Duodenal mucosa (tissue), 2 donors: ENCODE results near the gene PON3.
"Not testable (repeated sequence)": the region's sequence is repeated elsewhere in the genome, so short reads cannot be mapped to it uniquely, and the experiment has no call there.

Experiments used
- H3K27ac ChIP-seq: one replicate; pipeline ENCODE4 v1.7.0; 2013; ENCODE audit warnings: low read depth, low read length
- H3K27me3 ChIP-seq, 2 donors: one replicate each; pipeline ENCODE4 v1.7.0; 2013; ENCODE audit warnings: low read length in 2 of 2, control low read depth in 1 of 2; ENCODE audit not compliant: insufficient read depth in 2 of 2, control insufficient read depth in 1 of 2
- H3K36me3 ChIP-seq, 2 donors: one replicate each; pipeline ENCODE4 v1.7.0; 2013; ENCODE audit warnings: low read length in 2 of 2, control low read depth in 1 of 2; ENCODE audit not compliant: insufficient read depth in 2 of 2, control insufficient read depth in 1 of 2
- H3K4me1 ChIP-seq, 2 donors: one replicate each; pipeline ENCODE4 v1.7.0; 2013; ENCODE audit warnings: low read length in 2 of 2, control low read depth in 1 of 2; ENCODE audit not compliant: insufficient read depth in 2 of 2, control insufficient read depth in 1 of 2
- H3K4me3 ChIP-seq, 2 donors: one replicate each; pipeline ENCODE4 v1.7.0; 2013; ENCODE audit warnings: low read length in 2 of 2, low read depth in 1 of 2
- H3K9ac ChIP-seq, 2 donors: one replicate each; pipeline ENCODE4 v1.7.0; 2013; ENCODE audit warnings: low read length in 2 of 2, low read depth in 1 of 2
- H3K9me3 ChIP-seq, 2 donors: one replicate each; pipeline ENCODE4 v1.7.0; 2013; ENCODE audit warnings: low read length in 2 of 2, control low read depth in 1 of 2; ENCODE audit not compliant: control insufficient read depth in 1 of 2

Gene PON3

DNA sequence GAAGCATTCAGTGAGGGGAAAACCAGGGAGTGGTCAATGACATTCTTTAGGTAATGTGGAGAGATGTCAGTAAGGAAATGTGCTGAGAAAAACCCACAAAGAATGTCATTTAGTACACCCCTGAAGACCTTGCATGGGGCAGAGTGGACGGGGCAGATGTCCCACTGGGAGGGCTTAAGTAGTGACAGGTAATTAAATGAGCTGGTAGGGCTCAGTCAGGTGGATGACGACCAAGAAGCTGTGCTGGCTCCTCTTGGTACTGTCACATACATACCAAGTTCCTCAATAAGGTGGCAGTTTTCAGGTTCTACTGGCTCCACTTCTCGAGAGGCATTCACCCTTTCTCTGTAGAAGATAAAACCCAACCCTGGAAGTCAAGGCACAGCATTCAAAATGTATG is 1.8 kb downstream of the PON3 start:
- Histone ChIP-seq H3K4me1 (peaks cover 3 to 4% of the 10 kb centered on the region in 2 donors), H3K9me3 (no peaks in the 10 kb centered on the region), H3K27ac (no peak overlapping the region), H3K4me3 (no peak overlapping the region), H3K36me3 (no peaks in the 10 kb centered on the region), H3K9ac (no peak overlapping the region), H3K27me3 (no peaks in the 10 kb centered on the region)

DNA sequence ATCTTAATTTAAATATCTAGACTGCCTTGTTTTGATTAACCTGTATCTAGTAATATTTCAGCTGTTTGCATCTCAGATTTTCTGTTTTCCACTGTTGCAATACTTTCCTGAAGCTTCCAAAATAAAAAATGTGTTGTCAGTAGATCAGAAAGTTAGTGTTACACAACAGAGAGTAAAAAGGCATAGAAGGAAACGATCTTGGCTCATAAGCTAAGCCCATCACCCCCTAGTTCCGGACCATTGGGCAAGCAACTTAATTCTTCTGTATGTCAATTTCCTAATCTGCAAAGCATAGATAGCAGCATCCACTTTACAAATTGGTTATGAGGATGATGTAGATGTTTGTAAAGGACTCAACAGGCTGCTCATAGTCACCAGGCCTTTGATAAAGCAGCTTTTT is 4.4 kb downstream of the PON3 start:
- no peaks in the 10 kb centered on the region for H3K9me3 ChIP-seq
- no peak overlapping the region for H3K4me3 ChIP-seq
- no peak overlapping the region for H3K27ac ChIP-seq
- no peaks in the 10 kb centered on the region for H3K27me3 ChIP-seq
- no peaks in the 10 kb centered on the region for H3K36me3 ChIP-seq
- H3K9ac ChIP-seq: no peak overlapping the region
- peaks cover 0 to 2% of the 10 kb centered on the region in 2 donors for H3K4me1 ChIP-seq

DNA sequence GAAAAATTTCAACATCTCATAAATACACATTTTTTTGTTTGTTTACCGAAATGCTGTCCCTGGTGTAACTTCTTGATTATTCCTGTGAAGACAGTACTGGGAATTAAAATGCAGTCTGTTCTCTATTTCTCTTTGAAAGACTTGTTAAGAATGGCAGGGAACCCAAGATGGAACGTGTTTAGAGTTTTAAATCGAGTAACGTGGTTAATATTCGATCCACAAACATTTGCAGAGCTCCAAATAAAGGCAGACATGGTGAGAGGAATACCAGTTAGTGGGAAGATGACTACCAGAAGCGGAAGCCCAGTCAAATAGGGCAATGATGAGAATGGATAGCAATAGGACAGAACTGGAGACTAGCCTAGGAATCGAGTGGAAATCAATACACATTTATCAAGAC is 6.7 kb downstream of the PON3 start:
- no peak overlapping the region for H3K4me3 ChIP-seq
- H3K36me3 ChIP-seq: no peaks in the 10 kb centered on the region
- no peak overlapping the region for H3K9ac ChIP-seq
- H3K27ac ChIP-seq: no peak overlapping the region
- no peaks in the 10 kb centered on the region for H3K4me1 ChIP-seq
- no peaks in the 10 kb centered on the region for H3K27me3 ChIP-seq
- H3K9me3 ChIP-seq: no peaks in the 10 kb centered on the region

DNA sequence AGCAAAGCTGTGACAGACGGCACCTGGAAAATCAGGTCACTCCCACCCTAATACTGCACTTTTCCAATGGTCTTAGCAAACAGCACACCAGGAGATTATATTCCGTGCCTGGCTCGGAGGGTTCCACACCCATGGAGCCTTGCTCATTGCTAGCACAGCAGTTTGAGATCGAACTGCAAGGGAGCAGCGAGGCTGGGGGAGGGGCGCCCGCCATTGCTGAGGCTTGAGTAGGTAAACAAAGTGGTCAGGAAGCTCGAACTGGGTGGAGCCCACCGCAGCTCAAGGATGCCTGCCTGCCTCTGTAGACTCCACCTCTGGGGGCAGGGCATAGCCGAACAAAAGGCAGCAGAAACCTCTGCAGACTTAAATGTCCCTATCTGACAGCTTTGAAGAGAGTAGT is 16.7 kb downstream of the PON3 start:
- H3K27ac ChIP-seq, H3K9me3 ChIP-seq, H3K4me3 ChIP-seq, H3K9ac ChIP-seq, H3K36me3 ChIP-seq, H3K27me3 ChIP-seq, H3K4me1 ChIP-seq: not testable (repeated sequence)

DNA sequence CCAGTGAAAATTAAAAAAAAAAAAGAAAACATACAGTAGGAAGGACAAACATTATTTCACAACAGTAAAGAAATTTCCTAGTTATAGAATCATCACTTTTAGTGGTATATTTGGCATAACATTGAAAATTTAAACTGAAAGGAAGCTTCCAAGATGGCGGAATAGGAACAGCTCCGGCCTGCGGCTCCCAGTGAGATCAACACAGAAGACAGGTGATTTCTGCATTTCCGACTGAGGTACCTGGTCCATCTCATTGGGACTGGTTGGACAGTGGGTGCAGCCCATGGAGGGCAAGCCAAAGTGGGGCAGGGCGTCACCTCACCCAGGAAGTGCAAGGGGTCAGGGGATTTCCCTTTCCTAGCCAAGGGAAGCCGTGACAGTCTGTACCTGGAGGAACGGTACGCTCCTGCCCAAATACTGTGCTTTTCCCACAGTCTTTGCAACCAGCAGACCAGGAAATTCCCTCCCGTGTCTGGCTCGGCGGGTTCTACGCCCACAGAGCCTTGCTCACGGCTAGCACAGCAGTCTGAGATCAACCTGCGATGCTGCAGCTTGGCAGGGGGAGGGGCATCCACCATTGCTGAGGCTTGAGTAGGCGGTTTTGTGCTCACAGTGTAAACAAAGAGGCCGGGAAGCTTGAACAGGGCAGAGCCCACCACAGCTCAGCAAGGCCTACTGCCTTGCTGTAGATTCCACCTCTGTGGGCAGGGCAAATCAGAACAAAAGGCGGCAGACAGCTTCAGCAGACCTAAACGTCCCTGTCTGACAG is 19.4 kb downstream of the PON3 start:
- Histone ChIP-seq H3K4me1 (no peaks in the 10 kb centered on the region), H3K4me3 (no peak overlapping the region), H3K27ac (no peak overlapping the region), H3K9me3 (no peaks in the 10 kb centered on the region), H3K27me3 (no peaks in the 10 kb centered on the region), H3K36me3 (no peaks in the 10 kb centered on the region), H3K9ac (no peak overlapping the region)

DNA sequence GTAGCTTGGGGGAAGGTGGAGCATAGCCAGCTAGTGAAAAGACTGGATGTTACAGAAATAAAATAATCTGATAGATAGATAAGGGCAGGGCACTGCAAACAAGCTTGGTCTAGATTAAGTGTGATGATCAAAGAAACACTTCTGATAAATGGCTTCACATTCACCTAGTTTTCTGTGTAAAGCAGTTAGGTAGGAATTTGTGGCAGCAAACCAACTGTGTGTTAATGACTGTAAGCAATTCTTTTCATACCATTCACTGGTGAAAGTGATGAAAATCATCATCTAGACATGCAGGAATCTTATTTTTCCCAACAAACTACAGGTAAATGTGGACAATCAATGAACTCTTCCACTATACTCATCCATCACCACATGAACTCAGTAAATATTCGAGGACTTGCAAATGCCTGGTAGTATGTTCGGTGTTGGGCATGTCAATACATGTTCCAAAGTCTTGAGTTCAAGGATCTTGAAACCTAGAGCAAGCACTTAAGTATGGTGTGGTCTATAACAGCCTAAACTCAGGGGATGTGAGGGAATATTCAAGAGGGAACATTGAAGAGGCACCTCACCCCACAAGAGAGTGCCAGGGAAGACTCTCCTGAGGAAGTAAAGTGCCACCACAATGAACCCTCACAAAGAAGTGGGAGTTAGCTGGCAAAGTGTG is 20.5 kb downstream of the PON3 start:
- Histone ChIP-seq H3K36me3 (no peaks in the 10 kb centered on the region), H3K4me3 (no peak overlapping the region), H3K4me1 (no peaks in the 10 kb centered on the region), H3K9me3 (no peaks in the 10 kb centered on the region), H3K27me3 (no peaks in the 10 kb centered on the region), H3K9ac (no peak overlapping the region), H3K27ac (no peak overlapping the region)

DNA sequence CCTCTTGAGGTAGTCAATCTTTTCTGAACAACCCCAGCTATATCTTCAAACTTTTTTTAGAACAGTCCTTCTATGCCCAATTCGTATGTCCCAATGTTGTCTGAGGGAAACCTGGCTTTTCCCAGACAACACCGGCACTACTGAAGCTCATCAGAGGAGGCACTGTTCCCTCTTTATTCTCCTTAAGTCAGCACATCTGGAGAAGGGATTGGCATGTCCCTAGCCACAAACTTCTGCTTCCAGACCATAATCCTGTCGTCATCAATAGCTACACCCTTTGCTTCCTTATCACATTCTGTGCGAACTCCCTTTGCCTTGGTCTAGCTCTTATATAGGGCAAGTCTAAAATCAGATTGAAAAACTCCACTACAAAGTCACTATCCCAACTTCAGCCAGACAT is 22.9 kb downstream of the PON3 start:
- no peaks in the 10 kb centered on the region for H3K9me3 ChIP-seq

DNA sequence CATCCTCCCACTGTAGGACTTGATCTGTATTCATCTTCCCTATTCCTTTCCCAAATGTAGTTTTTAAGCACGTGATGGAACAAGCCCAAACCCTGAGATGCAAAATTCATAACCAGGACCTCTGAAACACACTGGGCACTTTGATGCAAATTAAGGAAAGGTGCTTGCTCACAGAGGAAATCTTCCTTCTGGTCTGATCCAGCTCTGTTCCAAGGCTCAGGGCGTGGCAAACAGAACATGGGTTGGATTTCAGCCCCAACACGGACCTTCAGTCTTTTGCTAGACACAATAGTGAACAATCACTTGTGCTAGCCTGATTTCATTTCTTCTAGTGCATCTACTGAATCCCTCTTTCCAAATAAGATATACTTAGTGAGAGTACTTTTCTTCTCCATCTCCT is 27.9 kb downstream of the PON3 start:
- no peak overlapping the region for H3K9ac ChIP-seq
- no peaks in the 10 kb centered on the region for H3K9me3 ChIP-seq
- no peak overlapping the region for H3K4me3 ChIP-seq
- no peaks in the 10 kb centered on the region for H3K4me1 ChIP-seq
- H3K36me3 ChIP-seq: no peaks in the 10 kb centered on the region
- no peaks in the 10 kb centered on the region for H3K27me3 ChIP-seq
- H3K27ac ChIP-seq: no peak overlapping the region

More for the DNA sequence above, 22.9 kb downstream of the PON3 start:
- Histone ChIP-seq H3K4me3 (no peak overlapping the region), H3K27ac (no peak overlapping the region), H3K27me3 (no peaks in the 10 kb centered on the region), H3K36me3 (no peaks in the 10 kb centered on the region), H3K4me1 (no peaks in the 10 kb centered on the region), H3K9ac (no peak overlapping the region)

DNA sequence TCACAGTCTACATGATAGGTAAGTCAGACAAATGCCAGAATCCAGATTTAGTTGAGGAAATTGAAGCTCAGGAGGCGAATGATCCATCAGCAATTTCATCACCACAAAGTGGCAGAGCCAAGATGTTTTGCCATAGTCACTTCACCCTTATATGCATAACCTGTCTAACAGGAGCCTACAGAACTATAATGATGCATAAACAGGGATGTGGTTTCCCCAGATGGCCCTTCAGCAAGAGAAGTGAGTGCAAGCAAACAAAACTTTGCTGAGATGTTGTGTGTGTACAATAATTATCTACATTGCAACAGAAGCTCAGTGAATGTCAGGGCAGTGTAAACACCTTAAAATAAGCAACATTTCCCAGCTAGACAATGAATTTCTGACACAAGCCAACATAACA is 28.6 kb downstream of the PON3 start:
- Histone ChIP-seq H3K27me3 (no peaks in the 10 kb centered on the region), H3K9me3 (no peaks in the 10 kb centered on the region), H3K4me1 (no peaks in the 10 kb centered on the region), H3K36me3 (no peaks in the 10 kb centered on the region), H3K27ac (no peak overlapping the region), H3K4me3 (no peak overlapping the region), H3K9ac (no peak overlapping the region)

DNA sequence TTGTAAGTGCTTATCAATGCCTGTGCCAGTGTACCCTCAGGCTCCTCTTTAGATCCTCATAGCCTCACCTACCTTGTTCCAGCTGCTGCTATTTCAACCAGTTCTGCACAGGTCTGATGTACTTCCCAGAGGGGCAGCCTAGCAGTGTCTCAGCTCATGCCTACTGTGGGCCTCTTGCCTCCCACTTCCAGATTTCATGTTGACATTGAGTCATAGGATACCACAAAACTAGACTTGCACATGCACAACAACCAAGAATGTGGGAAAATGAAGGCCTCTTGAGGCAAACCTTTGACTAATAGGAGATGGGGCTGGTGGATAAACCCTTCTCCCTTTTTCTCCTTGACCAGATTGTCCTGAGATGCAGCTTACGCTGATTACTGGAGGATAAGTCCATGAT is 31.0 kb downstream of the PON3 start:
- H3K4me1 ChIP-seq: no peaks in the 10 kb centered on the region
- no peaks in the 10 kb centered on the region for H3K36me3 ChIP-seq
- H3K27ac ChIP-seq: no peak overlapping the region
- no peaks in the 10 kb centered on the region for H3K27me3 ChIP-seq
- H3K4me3 ChIP-seq: no peak overlapping the region
- no peak overlapping the region for H3K9ac ChIP-seq
- H3K9me3 ChIP-seq: no peaks in the 10 kb centered on the region
